ENCODE data around the gene CAPS.

- TF ChIP-seq ZNF274 (IDR thresholded peaks at IDR 0.05; ENCODE audit: low read depth, low read length), result no peak
- no peak for TF ChIP-seq YY1 (IDR thresholded peaks at IDR 0.05; ENCODE audit: insufficient read depth, insufficient read length)
- TF ChIP-seq SUZ12 (IDR thresholded peaks at IDR 0.05; ENCODE audit: extremely low read depth, insufficient read depth, insufficient read length), result no peak
These were observed 8.1 kb downstream of the CAPS start for GRCh38 chr19:5922161-5922545.

Measured in NT2/D1 (cell line).